Motor neuron (in vitro differentiated cells): ENCODE results near the gene ACBD6. TPM values are rescaled to one million over a fixed set of nuclear protein-coding genes. Genes with fewer than 3 reads are reported as not detected.
A peak's percentile ranks its signal among the peaks of the same experiment; 100 is the strongest.
"Not testable (repeated sequence)": the region's sequence is repeated elsewhere in the genome, so short reads cannot be mapped to it uniquely, and the experiment has no call there.

ENCODE experiments used
- ATAC-seq, 8 experiments: fragments of 200-7000 bp; cut with Tn5 transposase; replicated peaks in 6 of 8; 2 replicates each; pipeline ENCODE4 v1.8.0; 2021; ENCODE audit warnings: mild to moderate bottlenecking in 8 of 8, moderate library complexity in 8 of 8
- H3K27ac ChIP-seq, 2 donors: fragments of 250-450 bp; sonication (Bioruptor Pico); 2 replicates each; pipeline ENCODE4 v1.9.0; 2021; ENCODE audit warnings: antibody characterized with exemption in 2 of 2, mild to moderate bottlenecking in 2 of 2, moderate library complexity in 1 of 2
- H3K4me1 ChIP-seq, 2 donors: fragments of 250-450 bp; sonication (Bioruptor Pico); replicated peaks in 1 of 2; 2 replicates each; pipeline ENCODE4 v1.6.1; 2021; ENCODE audit warnings: antibody characterized with exemption in 2 of 2, mild to moderate bottlenecking in 2 of 2, moderate library complexity in 1 of 2
- H3K4me3 ChIP-seq, 5 donors: fragments of 250-450 bp; sonication (Bioruptor Pico); 2 replicates each; pipeline ENCODE4 v1.9.0; 2021; ENCODE audit warnings: antibody characterized with exemption in 5 of 5, mild to moderate bottlenecking in 5 of 5, moderate library complexity in 4 of 5
- WGBS, 10 experiments: fragments of 450-650 bp; shearing (Covaris generic); methylation state at CpG; one replicate each; pipeline ENCODE4 v1.0.0; 2022; 5-methylcytosine and 5-hydroxymethylcytosine counted together
- in situ Hi-C, 9 experiments: fragments of 400-800 bp; cut with MboI; loops; one replicate each; pipeline ENCODE4 v1.15.0; 2021; ENCODE audit warnings: low sequenced_read_pairs in 9 of 9, low pct_unique_long_range_greater_than_20kb in 2 of 9; ENCODE audit not compliant: unreplicated experiment in 9 of 9
- total RNA-seq, 8 experiments: library from RNA; unstranded; fragments of 300-600 nt; gene quantifications; 2 replicates each; pipeline versions ENCODE4 v1.2.3 to v1.2.4, GENCODE V29; 2022

The ACBD6 gene
- total RNA-seq, 8 experiments from 2014 or later: 62.2 to 113 (median 89.6) TPM

- Histone ChIP-seq H3K4me1 (peaks cover 19 to 35% of the 10 kb centered on the region in 2 donors), H3K4me3 (no peak overlapping the region), H3K27ac (no peak overlapping the region)
- in situ Hi-C loops: loop anchor here in 1 of 9 experiments (10.0 kb wide), 1 partner anchor 171 kb away; no protein-coding TSS in a partner anchor
- peak in 3 of 8 experiments; percentile 16 to 44 (median 34) for ATAC-seq
These were observed 76.4 kb downstream of the ACBD6 start for GRCh38 chr1:180425952-180426351.

GRCh38 chr1:180424848-180425457 is 77.4 kb downstream of the ACBD6 start:
- in situ Hi-C loops: loop anchor here in 1 of 9 experiments (10.0 kb wide), 1 partner anchor 170 kb away; no protein-coding TSS in a partner anchor
- Histone ChIP-seq H3K27ac (no peak overlapping the region), H3K4me1 (peaks cover 19 to 35% of the 10 kb centered on the region in 2 donors), H3K4me3 (no peak overlapping the region)
- WGBS, 10 experiments: 17 to 100% (median 53%) methylated on average over 1 to 3 of the region's 3 CpGs
- ATAC-seq: peak in 5 of 8 experiments; percentile 27 to 88 (median 86)

GRCh38 chr1:180421614-180422013 is 80.8 kb downstream of the ACBD6 start:
- WGBS, 10 experiments: 40 to 100% (median 89%) methylated on average over 1 of the region's 1 CpG
- in situ Hi-C loops: loop anchor here in 1 of 9 experiments (10.0 kb wide), 1 partner anchor 167 kb away; no protein-coding TSS in a partner anchor
- Histone ChIP-seq H3K27ac (no peak overlapping the region), H3K4me1 (peaks cover 15 to 27% of the 10 kb centered on the region in 2 donors), H3K4me3 (no peak overlapping the region)
- no peak for ATAC-seq

- in situ Hi-C loops: loop anchor here in 1 of 9 experiments (10.0 kb wide), 1 partner anchor 166 kb away; no protein-coding TSS in a partner anchor
- WGBS, 10 experiments: 91 to 100% (median 100%) methylated on average over 1 of the region's 1 CpG; no CpG with 5 or more reads in 3 of the 10 experiments
These were observed 81.2 kb downstream of the ACBD6 start for GRCh38 chr1:180421145-180421544.

GRCh38 chr1:180415985-180416633 is 86.3 kb downstream of the ACBD6 start:
- Histone ChIP-seq H3K4me3 (no peak overlapping the region), H3K27ac (no peak overlapping the region), H3K4me1 (no peaks in the 10 kb centered on the region)
- ATAC-seq: peak in 3 of 8 experiments; percentile 53 to 59 (median 58)
- in situ Hi-C loops: loop anchor here in 1 of 9 experiments (10.0 kb wide), 1 partner anchor 59 kb away; no protein-coding TSS in a partner anchor
- 0 to 100% (median 44%) methylated on average over 1 to 2 of the region's 2 CpGs; no CpG with 5 or more reads in 1 of the 10 experiments for WGBS, 10 experiments

More at GRCh38 chr1:180421145-180421544, 81.2 kb downstream of the ACBD6 start:
- not testable (repeated sequence) for H3K27ac ChIP-seq, ATAC-seq, H3K4me3 ChIP-seq
- peaks cover 11 to 23% of the 10 kb centered on the region in 2 donors for H3K4me1 ChIP-seq

GRCh38 chr1:180415236-180415848 is 87.0 kb downstream of the ACBD6 start:
- WGBS, 10 experiments: 84 to 98% (median 92%) methylated on average over 4 to 8 of the region's 8 CpGs
- ATAC-seq: no peak
- H3K27ac ChIP-seq: no peak overlapping the region
- in situ Hi-C loops: loop anchor here in 1 of 9 experiments (10.0 kb wide), 1 partner anchor 59 kb away; no protein-coding TSS in a partner anchor
- no peaks in the 10 kb centered on the region for H3K4me1 ChIP-seq
- H3K4me3 ChIP-seq: no peak overlapping the region

- Histone ChIP-seq H3K27ac (no peak overlapping the region), H3K4me3 (no peak overlapping the region), H3K4me1 (no peaks in the 10 kb centered on the region)
- ATAC-seq: no peak
- in situ Hi-C loops: loop anchor here in 1 of 9 experiments (10.0 kb wide), 1 partner anchor 62 kb away; no protein-coding TSS in a partner anchor
- WGBS, 10 experiments: 83 to 100% (median 98%) methylated on average over 1 to 4 of the region's 4 CpGs; no CpG with 5 or more reads in 2 of the 10 experiments
These were observed 89.8 kb downstream of the ACBD6 start for GRCh38 chr1:180412583-180412982.

- H3K4me3 ChIP-seq, H3K27ac ChIP-seq, ATAC-seq, in situ Hi-C loops, H3K4me1 ChIP-seq: not testable (repeated sequence)
- no CpG with 5 or more reads among the region's 1 CpG for whole genome bisulfite sequencing, 10 experiments
These were observed 94.2 kb downstream of the ACBD6 start for GRCh38 chr1:180408128-180408527.

- in situ Hi-C loops: no loop called here
- WGBS, 10 experiments: 40 to 96% (median 81%) methylated on average over 1 to 2 of the region's 2 CpGs; no CpG with 5 or more reads in 2 of the 10 experiments
- no peak overlapping the region for H3K4me3 ChIP-seq
These were observed 95.3 kb downstream of the ACBD6 start for GRCh38 chr1:180407051-180407450.

GRCh38 chr1:180402551-180402950 is 99.8 kb downstream of the ACBD6 start:
- no peak overlapping the region for H3K4me3 ChIP-seq
- WGBS, 10 experiments: 0 to 100% (median 95%) methylated on average over 1 to 6 of the region's 6 CpGs; no CpG with 5 or more reads in 2 of the 10 experiments
- in situ Hi-C loops: no loop called here
- no peak overlapping the region for H3K27ac ChIP-seq
- H3K4me1 ChIP-seq: no peaks in the 10 kb centered on the region
- no peak for ATAC-seq

More at GRCh38 chr1:180407051-180407450, 95.3 kb downstream of the ACBD6 start:
- Histone ChIP-seq H3K27ac (no peak overlapping the region), H3K4me1 (no peaks in the 10 kb centered on the region)
- no peak for ATAC-seq

GRCh38 chr1:180402001-180402400 is 100.4 kb downstream of the ACBD6 start:
- no peak for ATAC-seq
- WGBS, 10 experiments: 83 to 100% (median 100%) methylated on average over 1 of the region's 1 CpG; no CpG with 5 or more reads in 3 of the 10 experiments
- no peak overlapping the region for H3K4me3 ChIP-seq
- H3K27ac ChIP-seq: no peak overlapping the region
- in situ Hi-C loops: no loop called here
- H3K4me1 ChIP-seq: no peaks in the 10 kb centered on the region

- no peak overlapping the region for H3K4me3 ChIP-seq
- in situ Hi-C loops: no loop called here
- WGBS, 10 experiments: 54 to 89% (median 75%) methylated on average over 1 to 4 of the region's 4 CpGs
- no peak for ATAC-seq
- no peak overlapping the region for H3K27ac ChIP-seq
- no peaks in the 10 kb centered on the region for H3K4me1 ChIP-seq
These were observed 105.2 kb downstream of the ACBD6 start for GRCh38 chr1:180397175-180397574.
